Kidney (tissue), 14 donors: Measurements from ENCODE around the gene HEMGN. TPM values are rescaled to one million over a fixed set of nuclear protein-coding genes. Genes with fewer than 3 reads are reported as not detected.

Experiments used
- DNase-seq, 5 donors: peaks; one replicate each; pipeline ENCODE4 v3.0.0-alpha.2; 2013 to 2020
- FAIRE-seq: peaks from 2 replicates; lab custom pipeline; 2012; peaks lifted over from hg19 to GRCh38; lab: Jason Lieb, UNC
- H3K27ac ChIP-seq, 2 donors: one replicate each; pipeline ENCODE4 v1.7.0; 2013; ENCODE audit warnings: low read depth in 2 of 2, low read length in 2 of 2, inconsistent platforms in 1 of 2
- H3K27me3 ChIP-seq: one replicate; pipeline ENCODE4 v1.7.1; 2013; ENCODE audit warnings: low read length, inconsistent platforms; ENCODE audit not compliant: control insufficient read depth, insufficient read depth
- H3K36me3 ChIP-seq, 3 donors: one replicate each; pipeline versions ENCODE4 v1.7.0 to v1.7.1; 2013; ENCODE audit warnings: low read length in 3 of 3, control low read depth in 1 of 3, inconsistent platforms in 1 of 3; ENCODE audit not compliant: insufficient read depth in 3 of 3, control insufficient read depth in 2 of 3
- H3K4me1 ChIP-seq, 3 donors: one replicate each; pipeline versions ENCODE4 v1.7.0 to v1.7.1; 2013; ENCODE audit warnings: low read length in 3 of 3, inconsistent platforms in 1 of 3, low read depth in 1 of 3; ENCODE audit not compliant: control insufficient read depth in 2 of 3, insufficient read depth in 2 of 3
- H3K4me3 ChIP-seq, 3 donors: one replicate each; pipeline versions ENCODE4 v1.7.0 to v1.8.1; 2013; ENCODE audit warnings: low read length in 3 of 3, control low read depth in 1 of 3, inconsistent platforms in 1 of 3
- H3K9ac ChIP-seq, 3 donors: one replicate each; pipeline versions ENCODE4 v1.7.0 to v1.7.1; 2013; ENCODE audit warnings: low read length in 3 of 3, control low read depth in 1 of 3, inconsistent platforms in 1 of 3
- H3K9me3 ChIP-seq, 3 donors: one replicate each; pipeline versions ENCODE4 v1.7.0 to v1.7.1; 2013; ENCODE audit warnings: low read length in 3 of 3, control low read depth in 1 of 3, inconsistent platforms in 1 of 3; ENCODE audit not compliant: control insufficient read depth in 2 of 3, insufficient read depth in 1 of 3
- CTCF ChIP-seq: IDR thresholded peaks from 3 replicates; pipeline ENCODE4 v1.5.1; 2012; ENCODE audit warnings: mild to moderate bottlenecking, moderate library complexity, borderline replicate concordance; ENCODE audit not compliant: insufficient read depth; ENCODE audit errors: extremely low read depth
- intact Hi-C: fragments of 100-400 bp; cut with DNase I; formaldehyde crosslinking; loops from one replicate; pipeline ENCODE4 v1.11.1; 2022
- polyA plus RNA-seq: library from polyadenylated mRNA; stranded (reverse); fragments of 350-450 nt; fragmentation: Illumina TruSeq; extraction: RNeasy Lipid Tissue Mini Kit (QIAGEN cat#74804); gene quantifications from one replicate; pipeline ENCODE4 v1.2.3, GENCODE V29; 2014; ENCODE audit warnings: low read depth, low replicate concordance; ENCODE audit not compliant: insufficient read depth
- total RNA-seq: library from RNA; stranded (reverse); fragmentation: NEBNext Ultra II Directional; extraction: Animal tissue kit (Norgen Biotek cat#: 25700); gene quantifications from one replicate; pipeline ENCODE4 v1.2.1, GENCODE V29; 2021
- donor health status: control.
- donor health status: control.
- donor health status: control.
- donor health status: control.
- donor health status: control.
- donor health status: DM: yes; HTN: yes; CAD: no.
- donor health status: Normal renal cell carcinoma (clear cell type).

HEMGN gene
- total and polyA plus RNA-seq, 2 donors from 2014 or later: 0.16 TPM; not detected in 1

- intact Hi-C loops: no loop called here
- Histone ChIP-seq H3K4me3 (no peak overlapping the region), H3K9me3 (no peaks in the 10 kb centered on the region), H3K27ac (no peak overlapping the region), H3K27me3 (no peaks in the 10 kb centered on the region), H3K36me3 (peaks cover 12 to 44% (median 34%) of the 10 kb centered on the region in 3 donors), H3K4me1 (no peaks in the 10 kb centered on the region), H3K9ac (no peak overlapping the region)
- no peak for TF ChIP-seq CTCF
- no peak for FAIRE-seq
- DNase-seq: no peak
These were observed 29.3 kb downstream of the HEMGN start for GRCh38 chr9:97908705-97909104.

GRCh38 chr9:97907632-97908031 lies 30.3 kb downstream of the HEMGN start:
- intact Hi-C loops: no loop called here
- DNase-seq (no peak), FAIRE-seq (no peak)
- H3K9me3 ChIP-seq: no peaks in the 10 kb centered on the region
- TF ChIP-seq CTCF: no peak
- H3K4me1 ChIP-seq: no peaks in the 10 kb centered on the region
- no peak overlapping the region for H3K4me3 ChIP-seq
- peaks cover 12 to 40% (median 34%) of the 10 kb centered on the region in 3 donors for H3K36me3 ChIP-seq
- H3K27me3 ChIP-seq: no peaks in the 10 kb centered on the region
- no peak overlapping the region for H3K27ac ChIP-seq
- H3K9ac ChIP-seq: no peak overlapping the region

- no peak for FAIRE-seq
- H3K27me3 ChIP-seq: no peaks in the 10 kb centered on the region
- intact Hi-C loops: no loop called here
- peaks cover 11 to 35% (median 31%) of the 10 kb centered on the region in 3 donors for H3K36me3 ChIP-seq
- no peak for TF ChIP-seq CTCF
- H3K4me3 ChIP-seq: no peak overlapping the region
- no peaks in the 10 kb centered on the region for H3K4me1 ChIP-seq
- no peaks in the 10 kb centered on the region for H3K9me3 ChIP-seq
- H3K27ac ChIP-seq: no peak overlapping the region
- no peak overlapping the region for H3K9ac ChIP-seq
- no peak for DNase-seq
These were observed 30.9 kb downstream of the HEMGN start for GRCh38 chr9:97907046-97907445.

GRCh38 chr9:97906236-97906831 lies 31.6 kb downstream of the HEMGN start:
- intact Hi-C loops: no loop called here
- no peak for FAIRE-seq
- TF ChIP-seq CTCF: no peak
- H3K27me3 ChIP-seq: no peaks in the 10 kb centered on the region
- H3K9me3 ChIP-seq: no peaks in the 10 kb centered on the region
- H3K4me1 ChIP-seq: no peaks in the 10 kb centered on the region
- H3K4me3 ChIP-seq: no peak overlapping the region
- H3K9ac ChIP-seq: no peak overlapping the region
- no peak for DNase-seq
- peaks cover 7 to 28% (median 24%) of the 10 kb centered on the region in 3 donors for H3K36me3 ChIP-seq
- no peak overlapping the region for H3K27ac ChIP-seq
